GM19452 (cell line): ENCODE data around the gene ADAMTS3.
"Not testable (repeated sequence)": the region's sequence is repeated elsewhere in the genome, so short reads cannot be mapped to it uniquely, and the experiment has no call there.

ENCODE experiments used
- ATAC-seq: cut with Tn5 transposase; IDR thresholded peaks from one replicate; pipeline ENCODE4 v1.9.1; 2021; ENCODE audit not compliant: unreplicated experiment

Gene ADAMTS3

DNA sequence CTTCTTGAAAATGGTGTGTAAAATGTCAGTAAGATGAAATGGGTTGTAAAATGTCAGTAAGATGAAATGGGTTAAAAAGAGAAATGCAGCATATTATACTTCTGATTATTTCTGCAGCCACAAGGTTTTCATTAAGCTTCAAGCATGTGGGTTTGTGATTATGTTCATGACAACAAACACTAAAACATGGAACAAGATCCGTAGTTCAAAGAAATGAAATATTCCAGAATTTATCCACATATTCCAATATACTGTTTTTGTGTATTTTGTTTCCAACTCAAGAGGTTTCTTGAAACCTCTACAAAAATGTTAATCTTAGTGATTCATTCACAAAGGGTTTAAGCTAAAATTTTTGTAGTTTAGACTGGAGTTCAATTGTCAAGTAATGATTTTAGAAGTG lies 84.0 kb downstream of the ADAMTS3 start:
- ATAC-seq: no peak

DNA sequence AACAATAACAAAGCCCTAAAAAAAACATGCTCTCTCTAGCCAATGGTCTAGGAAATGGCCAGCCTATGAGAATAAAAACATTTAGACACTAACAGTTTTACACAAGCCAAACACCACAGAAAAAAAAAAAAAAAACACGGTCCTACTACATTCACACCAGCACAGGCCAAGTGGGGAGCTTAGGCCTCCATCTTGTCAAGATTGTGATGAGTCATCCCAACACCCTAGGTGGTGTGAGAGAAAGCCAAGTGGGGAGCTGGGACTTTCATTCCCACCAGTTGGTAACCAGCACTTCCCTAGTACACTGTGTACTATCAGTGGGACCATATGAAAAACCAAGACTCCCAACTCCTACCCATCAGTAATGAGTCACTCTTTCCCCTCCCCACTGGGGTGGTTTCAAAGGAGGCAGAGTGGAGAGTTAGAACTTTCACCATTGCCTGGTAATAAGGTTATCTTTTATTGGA lies 95.6 kb downstream of the ADAMTS3 start:
- ATAC-seq: no peak

- no peak for ATAC-seq
Measured at GRCh38 chr4:72471816-72472215, 97.2 kb downstream of the ADAMTS3 start.

GRCh38 chr4:72468904-72469502 lies 100.0 kb downstream of the ADAMTS3 start:
- ATAC-seq: no peak

DNA sequence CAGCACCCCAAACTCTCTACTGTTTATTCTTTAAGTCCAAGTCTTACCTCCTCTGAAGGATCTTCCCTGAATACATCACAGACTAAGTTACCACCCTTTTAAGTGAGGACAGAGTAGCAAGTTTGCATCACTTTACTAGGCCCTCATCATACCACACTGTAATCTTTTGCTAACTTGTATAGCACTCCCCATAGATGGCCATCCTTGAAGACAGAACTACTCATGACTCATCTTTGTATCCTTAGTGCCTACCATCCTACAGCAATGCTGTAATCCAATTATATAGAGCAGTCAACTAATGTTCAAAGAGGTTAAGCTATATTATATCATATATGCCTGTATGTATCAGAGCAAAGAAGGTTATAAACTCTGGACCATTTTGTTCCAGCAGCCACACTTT lies 101.4 kb downstream of the ADAMTS3 start:
- ATAC-seq: no peak

GRCh38 chr4:72463724-72464123 lies 105.3 kb downstream of the ADAMTS3 start:
- ATAC-seq: no peak

DNA sequence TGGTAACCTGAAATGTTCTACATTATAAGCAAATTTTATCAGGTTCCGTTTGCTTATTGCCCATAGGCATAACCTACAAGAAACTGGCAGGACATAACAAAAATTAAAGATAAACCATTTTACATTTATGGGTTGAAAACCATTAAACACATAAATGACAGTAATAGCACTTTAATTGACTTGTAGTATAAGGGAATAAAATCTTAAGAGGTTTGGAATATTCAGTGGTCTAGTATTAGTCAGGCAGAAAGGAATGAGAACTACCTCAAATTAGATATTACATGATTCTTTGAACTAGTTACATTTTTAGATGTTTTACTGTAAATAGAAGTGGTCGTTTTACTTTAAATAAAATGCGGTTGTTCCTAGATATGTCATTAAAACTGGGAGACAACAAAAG lies 111.9 kb downstream of the ADAMTS3 start:
- ATAC-seq: no peak

DNA sequence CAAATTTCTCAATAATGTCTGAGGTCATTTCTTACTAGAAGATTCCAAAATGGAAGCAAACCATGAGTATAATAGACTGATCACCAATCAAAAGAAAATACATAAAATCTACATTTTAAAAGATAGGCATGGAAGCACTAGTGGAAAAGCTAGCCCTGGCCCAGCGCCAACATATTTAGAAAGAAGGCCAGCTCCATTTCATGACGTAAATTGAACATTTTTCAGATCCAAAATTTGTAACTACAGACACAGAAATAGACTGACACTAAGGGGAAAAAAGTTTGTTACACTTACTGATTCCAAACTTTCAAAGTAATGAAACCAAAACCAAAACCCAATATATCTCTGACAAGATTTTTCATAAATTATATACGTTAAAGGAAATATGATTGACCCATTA lies 117.7 kb downstream of the ADAMTS3 start:
- no peak for ATAC-seq

DNA sequence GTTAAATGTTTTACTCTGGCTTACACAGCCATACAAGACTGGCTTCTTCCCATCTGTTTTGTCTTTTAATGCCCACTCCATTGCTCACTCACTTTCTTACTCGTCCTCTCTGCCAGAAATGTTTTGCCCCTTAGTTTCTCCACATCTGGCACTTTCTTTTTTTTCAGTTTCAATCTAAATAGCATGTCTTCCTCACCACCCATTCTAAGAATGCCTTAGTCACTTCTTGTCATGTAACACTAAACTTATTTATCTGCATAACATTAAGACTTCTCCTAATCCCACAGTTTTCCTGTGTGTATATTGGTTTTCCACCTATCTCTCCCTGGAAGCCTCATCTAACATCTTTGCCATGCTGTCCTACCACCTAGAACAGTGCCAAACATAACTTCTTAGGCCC lies 119.3 kb downstream of the ADAMTS3 start:
- no peak for ATAC-seq

GRCh38 chr4:72448231-72448630 lies 120.8 kb downstream of the ADAMTS3 start:
- no peak for ATAC-seq

GRCh38 chr4:72446353-72447055 lies 122.5 kb downstream of the ADAMTS3 start:
- no peak for ATAC-seq

GRCh38 chr4:72444092-72444491 lies 124.9 kb downstream of the ADAMTS3 start:
- no peak for ATAC-seq

DNA sequence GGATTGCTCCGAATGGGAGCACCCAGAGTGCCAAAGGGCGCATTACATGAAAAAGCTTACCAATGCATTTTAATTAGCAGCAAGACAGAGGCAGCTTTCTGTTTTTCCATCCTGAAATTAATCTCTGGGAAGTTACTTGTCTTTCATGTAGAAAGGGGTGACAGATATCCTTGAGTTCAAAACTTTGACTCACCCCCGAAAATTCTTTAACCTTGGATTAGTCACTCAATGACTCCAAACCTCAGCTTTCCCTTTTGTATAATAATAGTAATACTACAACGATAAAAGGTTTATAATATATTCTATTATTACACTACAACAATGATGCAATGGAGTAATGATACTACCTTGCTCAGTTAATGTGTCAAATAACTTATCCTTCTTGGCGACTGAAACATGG lies 126.3 kb downstream of the ADAMTS3 start:
- no peak for ATAC-seq

GRCh38 chr4:72442147-72442546 lies 126.9 kb downstream of the ADAMTS3 start:
- ATAC-seq: no peak

DNA sequence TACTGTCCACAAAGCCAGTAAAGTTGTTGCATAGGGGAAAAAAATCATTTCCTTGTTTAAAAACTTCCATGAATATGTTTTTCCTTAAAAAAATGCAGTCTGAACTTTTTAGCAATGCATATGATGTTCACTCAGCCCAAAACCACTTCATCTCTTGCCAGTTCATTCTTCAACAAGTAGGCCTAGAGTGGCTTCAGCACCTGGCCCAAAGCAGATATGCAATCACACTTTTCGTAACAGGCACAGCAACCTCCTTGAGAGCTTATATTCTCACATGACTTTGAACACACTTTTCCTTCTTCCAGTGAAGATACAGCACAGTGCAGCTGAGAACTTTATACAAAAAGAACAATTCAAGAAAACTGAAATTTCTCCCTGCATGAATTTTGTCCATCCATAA lies 128.6 kb downstream of the ADAMTS3 start:
- ATAC-seq: no peak

DNA sequence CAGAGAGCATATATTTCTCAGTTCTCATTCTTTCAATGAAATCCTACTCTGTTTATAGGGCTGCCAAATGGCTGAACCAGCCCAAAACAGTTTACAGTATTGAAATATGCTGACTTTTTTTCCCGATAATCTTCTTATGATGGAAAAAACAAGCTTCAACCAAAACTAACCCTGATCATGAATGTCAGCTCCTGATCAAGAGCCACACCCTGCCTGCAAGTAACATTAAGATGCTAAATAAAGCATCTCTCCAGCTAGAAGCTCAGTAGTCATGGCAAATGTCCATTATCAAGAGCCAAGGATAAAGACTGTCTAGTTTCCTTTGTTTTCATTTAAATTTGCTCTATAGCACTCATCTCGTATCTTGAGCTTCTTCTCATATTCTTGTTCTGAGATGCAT lies 136.0 kb downstream of the ADAMTS3 start:
- ATAC-seq: no peak

GRCh38 chr4:72432282-72432681 lies 136.7 kb downstream of the ADAMTS3 start:
- ATAC-seq: no peak

DNA sequence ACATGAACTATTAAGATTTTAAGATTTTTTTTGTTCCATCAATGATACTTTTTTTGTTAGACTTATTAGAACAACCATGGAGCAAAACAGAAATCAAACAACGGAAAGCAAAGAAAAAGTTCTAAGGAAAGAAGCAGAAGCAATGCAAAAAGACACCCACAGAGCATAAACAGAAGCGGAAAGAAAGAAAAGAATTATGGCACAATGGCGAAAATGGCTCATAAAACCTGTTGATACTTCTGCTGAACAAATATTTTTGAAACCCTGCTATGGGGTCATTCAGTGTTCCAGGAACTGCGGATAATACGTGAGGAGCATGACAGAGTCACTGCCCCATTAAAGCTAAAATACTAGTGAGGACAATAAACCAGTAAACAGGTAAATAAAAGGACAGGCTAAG lies 138.0 kb downstream of the ADAMTS3 start:
- ATAC-seq: no peak

DNA sequence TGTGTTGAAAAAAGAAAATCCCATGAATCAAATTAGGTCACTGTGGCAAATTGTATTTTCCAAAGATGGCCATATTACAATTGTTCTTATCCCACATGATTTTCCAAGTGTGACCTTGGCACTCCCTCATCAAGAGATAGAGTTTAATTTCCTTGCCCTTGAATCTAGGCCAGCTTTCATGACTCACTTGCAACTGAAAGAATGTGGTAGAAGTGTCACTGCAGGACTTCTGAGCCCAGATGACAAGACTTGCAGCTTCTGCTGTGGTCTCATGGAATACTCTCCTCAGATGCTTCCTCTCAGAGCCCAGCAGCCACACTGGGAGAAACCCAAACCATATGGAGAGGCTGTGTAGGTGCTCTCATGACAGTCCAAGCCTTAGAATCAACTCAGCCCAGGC lies 139.0 kb downstream of the ADAMTS3 start:
- ATAC-seq: no peak

- ATAC-seq: no peak
Measured at GRCh38 chr4:72429397-72429889, 139.6 kb downstream of the ADAMTS3 start.

DNA sequence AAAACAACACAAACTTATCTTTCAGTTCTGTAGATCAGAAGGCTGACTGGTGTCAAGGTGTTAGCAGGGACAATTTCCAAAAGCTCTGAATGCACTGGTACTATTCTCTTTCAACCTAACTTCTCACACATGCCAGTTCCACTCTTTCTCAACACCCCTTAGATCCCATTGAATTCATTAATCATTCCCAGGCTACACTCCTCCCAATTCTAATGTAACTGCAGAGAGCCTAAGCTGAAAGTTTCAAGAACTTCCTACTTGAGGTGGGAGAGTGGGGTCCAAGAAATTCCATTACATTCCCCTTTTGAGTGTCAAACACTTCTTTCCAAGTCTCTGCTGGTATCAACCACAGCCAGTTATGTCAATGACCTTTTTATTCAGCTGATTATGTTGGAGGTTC lies 142.0 kb downstream of the ADAMTS3 start:
- ATAC-seq: no peak

DNA sequence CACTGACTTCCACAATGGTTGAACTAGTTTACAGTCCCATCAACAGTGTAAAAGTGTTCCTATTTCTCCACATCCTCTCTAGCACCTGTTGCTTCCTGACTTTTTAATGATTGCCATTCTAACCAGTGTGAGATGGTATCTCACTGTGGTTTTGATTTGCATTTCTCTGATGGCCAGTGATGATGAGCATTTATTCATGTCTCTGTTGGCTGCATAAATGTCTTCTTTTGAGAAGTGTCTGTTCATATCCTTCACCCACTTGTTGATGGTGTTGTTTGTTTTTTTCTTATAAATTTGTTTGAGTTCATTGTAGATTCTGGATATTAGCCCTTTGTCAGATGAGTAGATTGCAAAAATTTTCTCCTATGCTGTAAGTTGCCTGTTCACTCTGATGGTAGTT lies 143.1 kb downstream of the ADAMTS3 start:
- not testable (repeated sequence) for ATAC-seq

DNA sequence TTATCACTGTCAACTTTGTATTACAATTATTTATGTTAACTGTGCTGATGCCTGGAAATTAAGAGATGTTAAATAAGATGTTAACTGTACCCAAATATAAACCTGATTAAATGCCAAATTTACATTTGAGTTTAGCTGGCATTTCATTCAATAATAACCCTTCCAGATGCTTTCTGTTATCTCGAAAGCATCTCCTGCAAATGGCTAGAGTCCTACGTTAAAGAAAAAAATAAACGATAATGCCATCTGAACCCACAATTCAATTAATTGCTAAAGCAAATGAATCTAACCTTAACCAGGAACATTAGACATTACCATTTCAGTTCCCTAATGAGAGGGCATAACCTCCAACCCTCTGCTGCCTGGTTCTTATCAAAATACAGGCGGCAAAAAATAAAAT lies 145.0 kb downstream of the ADAMTS3 start:
- ATAC-seq: no peak
